IPS-18a (cell line): ENCODE data around the gene SIK3.

Experiments used
- H3K27ac ChIP-seq: one replicate; pipeline ENCODE4 v1.5.1; 2013; ENCODE audit warnings: low read length
- H3K27me3 ChIP-seq: one replicate; pipeline ENCODE4 v1.6.1; 2013; ENCODE audit warnings: mild to moderate bottlenecking, low read length; ENCODE audit not compliant: control insufficient read depth, insufficient read depth
- H3K36me3 ChIP-seq: one replicate; pipeline ENCODE4 v1.6.1; 2013; ENCODE audit warnings: low read depth, low read length; ENCODE audit not compliant: control insufficient read depth
- H3K4me1 ChIP-seq: one replicate; pipeline ENCODE4 v1.6.1; 2013; ENCODE audit warnings: low read depth, low read length; ENCODE audit not compliant: control insufficient read depth
- H3K4me3 ChIP-seq: one replicate; pipeline ENCODE4 v1.5.1; 2013; ENCODE audit warnings: low read length
- H3K9ac ChIP-seq: one replicate; pipeline ENCODE4 v1.6.1; 2013; ENCODE audit warnings: mild to moderate bottlenecking, low read length, moderate library complexity
- H3K9me3 ChIP-seq: one replicate; pipeline ENCODE4 v1.6.1; 2013; ENCODE audit warnings: low read depth, low read length; ENCODE audit not compliant: control insufficient read depth

The SIK3 gene

DNA sequence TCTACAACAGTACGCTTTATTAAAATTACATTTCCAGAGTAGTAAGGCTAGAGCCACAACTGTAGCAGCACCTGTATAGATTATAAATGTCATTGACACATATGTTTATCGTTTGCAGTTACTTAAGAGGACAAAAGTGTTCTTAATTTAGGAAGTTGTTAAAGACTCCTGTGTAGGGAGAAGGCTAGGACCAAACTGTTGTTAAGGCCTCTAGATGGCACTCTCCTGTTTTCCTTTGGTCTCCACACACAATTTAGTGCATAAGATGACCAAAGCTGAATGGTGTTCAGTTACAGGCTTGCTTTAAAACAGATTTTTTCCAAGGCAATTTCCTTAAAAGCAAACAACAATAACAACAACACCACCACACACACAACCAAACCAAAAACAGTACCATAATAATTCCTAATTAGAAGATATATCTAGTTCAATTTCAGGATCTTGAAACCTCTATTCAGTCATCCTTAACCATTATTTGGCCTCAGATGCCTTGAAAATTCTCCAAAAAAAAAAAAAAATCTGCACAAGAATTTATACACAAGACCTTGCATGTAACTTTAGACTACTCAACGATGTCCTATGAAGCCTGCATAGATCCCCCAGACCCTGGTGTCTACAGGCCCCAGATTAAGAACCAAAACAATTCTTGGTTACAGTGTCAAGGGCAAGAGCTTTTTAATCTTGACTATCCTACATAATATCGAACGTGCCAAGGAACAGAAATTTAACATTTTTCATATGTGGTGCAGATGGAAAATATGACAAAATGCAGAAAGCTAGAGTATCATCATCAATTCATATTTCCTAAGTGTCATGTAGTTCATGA lies 218.2 kb downstream of the SIK3 start:
- H3K4me3 ChIP-seq: no peak overlapping the region
- H3K4me1 ChIP-seq: no peaks in the 10 kb centered on the region
- no peak overlapping the region for H3K27ac ChIP-seq

DNA sequence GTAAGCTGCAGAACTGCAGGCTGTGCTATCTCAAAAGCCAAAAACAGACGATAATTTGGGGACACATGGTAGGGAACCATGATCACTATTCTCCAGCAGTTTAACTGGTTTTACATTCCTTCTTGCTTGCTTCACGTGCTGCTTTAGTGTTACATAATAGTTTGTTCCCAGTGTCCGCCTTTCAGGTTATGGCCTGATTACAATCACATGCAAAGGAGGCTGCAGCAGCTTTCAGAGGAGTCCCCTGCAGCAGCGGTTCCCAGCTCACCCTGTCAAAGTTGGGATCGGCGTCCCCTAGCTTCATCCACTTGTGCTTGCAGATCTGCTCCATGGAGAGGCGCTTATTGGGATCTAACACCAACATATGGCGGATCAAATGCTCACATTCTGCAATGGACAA lies 221.6 kb downstream of the SIK3 start:
- Histone ChIP-seq H3K27me3 (no peaks in the 10 kb centered on the region), H3K36me3 (peaks cover 30% of the 10 kb centered on the region), H3K4me1 (no peaks in the 10 kb centered on the region), H3K9me3 (no peaks in the 10 kb centered on the region), H3K9ac (no peak overlapping the region), H3K4me3 (no peak overlapping the region), H3K27ac (no peak overlapping the region)

More for the DNA sequence above, 218.2 kb downstream of the SIK3 start:
- H3K9ac ChIP-seq: no peak overlapping the region
- H3K27me3 ChIP-seq: no peaks in the 10 kb centered on the region
- H3K36me3 ChIP-seq: peaks cover 4% of the 10 kb centered on the region
- no peaks in the 10 kb centered on the region for H3K9me3 ChIP-seq

DNA sequence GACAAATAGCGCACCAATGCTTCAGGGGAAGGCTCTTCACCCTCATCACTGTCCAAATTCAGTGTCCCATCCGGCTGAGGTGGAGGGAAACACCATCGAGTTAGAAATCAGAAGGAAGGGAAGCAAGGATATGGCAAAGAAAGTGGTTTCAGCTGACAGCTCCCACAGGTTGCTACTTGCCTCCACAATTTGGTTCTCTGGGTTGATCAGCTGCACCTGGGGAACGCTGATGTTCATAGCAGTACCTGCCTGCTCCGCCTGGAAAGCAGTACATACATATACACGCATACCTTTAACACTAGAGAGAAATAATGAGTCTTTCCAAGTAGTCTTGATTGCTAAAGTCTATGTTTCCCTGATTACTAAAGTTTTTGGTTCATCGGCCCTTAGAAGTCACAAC lies 223.0 kb downstream of the SIK3 start:
- Histone ChIP-seq H3K4me3 (no peak overlapping the region), H3K4me1 (no peaks in the 10 kb centered on the region), H3K9me3 (no peaks in the 10 kb centered on the region), H3K9ac (no peak overlapping the region), H3K27me3 (no peaks in the 10 kb centered on the region), H3K27ac (no peak overlapping the region), H3K36me3 (peaks cover 43% of the 10 kb centered on the region)

DNA sequence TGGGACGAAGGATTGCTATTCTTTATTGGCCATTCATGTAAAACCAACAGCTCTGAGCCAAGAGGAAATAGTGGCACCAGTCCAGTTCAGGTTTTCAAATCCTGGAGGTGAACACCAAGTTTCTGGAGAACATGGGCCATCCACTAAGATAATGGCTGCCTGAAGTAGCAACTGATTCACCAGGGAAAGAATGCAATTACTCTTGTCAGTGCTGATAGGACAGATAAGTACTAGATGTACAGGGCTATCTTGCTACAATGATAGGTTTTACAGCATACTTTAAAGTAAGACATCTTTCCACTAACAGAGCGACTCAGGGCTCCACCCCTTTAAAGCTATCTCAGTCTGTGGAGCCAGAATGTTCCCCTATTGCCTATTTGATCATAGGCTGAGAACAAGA lies 224.0 kb downstream of the SIK3 start:
- Histone ChIP-seq H3K4me1 (no peaks in the 10 kb centered on the region), H3K27ac (no peak overlapping the region), H3K4me3 (no peak overlapping the region), H3K9ac (no peak overlapping the region), H3K36me3 (peaks cover 53% of the 10 kb centered on the region), H3K9me3 (no peaks in the 10 kb centered on the region), H3K27me3 (no peaks in the 10 kb centered on the region)

DNA sequence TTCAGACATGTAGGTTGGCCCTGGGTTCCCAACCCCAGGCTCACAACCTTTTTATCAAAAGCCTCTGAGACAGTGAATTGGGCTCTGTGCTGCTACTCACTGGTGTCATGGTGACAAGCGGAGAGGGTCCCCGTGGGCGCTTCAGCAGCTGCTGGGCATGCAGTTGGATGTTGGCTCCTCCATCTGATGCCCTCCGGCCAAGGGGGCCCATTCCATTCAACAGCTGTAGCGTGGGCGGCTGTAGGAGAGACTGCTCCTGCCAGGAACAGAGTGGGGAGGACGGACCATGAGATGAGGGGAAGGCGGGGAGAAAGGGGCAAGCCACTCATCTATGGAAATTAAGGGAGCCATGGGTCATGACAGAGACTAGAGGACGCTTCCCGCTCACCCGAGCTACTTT lies 224.8 kb downstream of the SIK3 start:
- Histone ChIP-seq H3K4me3 (no peak overlapping the region), H3K9ac (no peak overlapping the region), H3K27me3 (no peaks in the 10 kb centered on the region), H3K9me3 (no peaks in the 10 kb centered on the region), H3K36me3 (peaks cover 57% of the 10 kb centered on the region), H3K4me1 (no peaks in the 10 kb centered on the region), H3K27ac (no peak overlapping the region)

DNA sequence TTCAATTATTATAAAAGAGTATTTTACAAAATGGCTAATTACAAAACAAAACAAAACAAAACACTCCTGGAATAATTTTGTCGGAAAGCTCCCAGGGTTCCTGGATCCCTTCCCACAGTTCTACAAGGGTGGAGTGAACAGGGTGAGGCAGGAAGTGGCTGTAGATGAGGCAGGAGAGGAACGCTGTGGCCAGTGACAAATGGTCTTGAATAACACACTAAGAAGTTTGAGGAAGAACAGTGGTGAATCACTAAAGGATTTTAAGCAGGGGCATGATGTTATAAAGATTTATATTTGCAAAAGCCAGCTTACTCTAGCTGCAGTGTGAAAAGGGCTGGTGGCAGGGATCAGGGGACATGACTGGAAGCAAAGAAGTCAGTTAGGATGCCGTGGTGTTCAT lies 227.0 kb downstream of the SIK3 start:
- H3K36me3 ChIP-seq: peaks cover 73% of the 10 kb centered on the region
- no peak overlapping the region for H3K27ac ChIP-seq

DNA sequence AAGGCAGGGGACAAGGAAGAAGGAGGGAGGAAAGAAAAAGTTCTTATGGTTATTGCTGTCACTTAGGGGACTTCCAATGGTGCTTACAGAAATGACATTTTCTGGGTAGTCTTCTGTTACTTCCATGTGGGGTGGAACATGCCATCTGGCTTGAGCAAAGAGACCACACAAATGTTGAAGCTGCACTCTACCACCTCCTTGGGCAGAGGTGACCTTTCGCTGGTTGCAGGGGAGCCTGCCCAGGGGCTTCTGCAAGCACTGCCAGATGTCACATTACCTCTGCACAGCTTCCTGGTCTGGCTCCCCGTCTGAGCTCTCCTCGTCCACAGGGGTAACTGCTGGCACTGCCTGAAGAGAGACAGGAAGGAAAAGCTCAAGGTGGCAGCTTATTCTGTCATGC lies 228.2 kb downstream of the SIK3 start:
- Histone ChIP-seq H3K4me3 (no peak overlapping the region), H3K36me3 (peaks cover 72% of the 10 kb centered on the region), H3K27ac (no peak overlapping the region), H3K9me3 (no peaks in the 10 kb centered on the region), H3K27me3 (no peaks in the 10 kb centered on the region), H3K9ac (no peak overlapping the region), H3K4me1 (no peaks in the 10 kb centered on the region)

More for the DNA sequence above, 227.0 kb downstream of the SIK3 start:
- Histone ChIP-seq H3K4me1 (no peaks in the 10 kb centered on the region), H3K4me3 (no peak overlapping the region), H3K9me3 (no peaks in the 10 kb centered on the region), H3K9ac (no peak overlapping the region), H3K27me3 (no peaks in the 10 kb centered on the region)

DNA sequence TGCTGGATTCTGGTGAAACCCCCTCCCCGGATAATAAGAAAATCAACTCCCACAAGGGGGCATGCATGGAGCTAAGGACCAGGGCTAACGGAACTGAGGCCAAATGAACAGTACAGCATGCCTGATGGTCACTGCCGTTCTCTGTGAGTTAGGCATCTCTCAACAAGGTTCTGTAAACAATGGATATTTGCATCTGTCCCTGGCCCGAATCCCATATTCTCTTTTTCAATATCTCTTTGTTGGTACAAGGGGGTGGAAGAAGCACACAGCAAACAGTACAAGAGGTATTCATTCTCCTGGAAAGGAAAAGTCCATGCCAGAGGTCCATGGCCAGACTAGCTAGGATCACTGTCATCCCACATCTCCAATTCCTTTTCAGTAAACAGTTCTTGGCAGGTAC lies 228.6 kb downstream of the SIK3 start:
- H3K27ac ChIP-seq: no peak overlapping the region
- H3K36me3 ChIP-seq: peaks cover 74% of the 10 kb centered on the region
- H3K9me3 ChIP-seq: no peaks in the 10 kb centered on the region
- no peak overlapping the region for H3K4me3 ChIP-seq
- H3K4me1 ChIP-seq: no peaks in the 10 kb centered on the region
- H3K27me3 ChIP-seq: no peaks in the 10 kb centered on the region
- H3K9ac ChIP-seq: no peak overlapping the region

DNA sequence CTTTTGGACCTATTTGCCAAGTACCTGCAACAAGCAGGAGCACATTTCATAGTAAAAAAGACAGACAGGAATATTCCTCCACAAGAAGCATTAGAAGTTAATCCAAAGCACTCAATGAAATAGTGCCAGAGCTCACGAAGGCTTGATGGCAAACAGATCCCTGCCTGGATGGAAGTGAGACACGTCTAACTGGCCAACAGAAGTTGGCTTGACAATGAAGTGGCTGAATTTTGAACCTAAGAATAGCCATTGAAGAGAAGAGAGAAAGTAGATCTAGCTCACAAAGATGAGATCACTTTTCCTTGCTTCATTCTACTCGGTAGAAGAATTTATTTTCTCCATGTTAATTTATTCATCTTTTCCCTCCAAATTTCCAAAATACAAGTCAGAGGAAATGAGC lies 230.2 kb downstream of the SIK3 start:
- no peaks in the 10 kb centered on the region for H3K9me3 ChIP-seq
- H3K4me3 ChIP-seq: no peak overlapping the region
- H3K9ac ChIP-seq: no peak overlapping the region
- H3K27ac ChIP-seq: no peak overlapping the region
- no peaks in the 10 kb centered on the region for H3K4me1 ChIP-seq
- peaks cover 73% of the 10 kb centered on the region for H3K36me3 ChIP-seq
- H3K27me3 ChIP-seq: no peaks in the 10 kb centered on the region

DNA sequence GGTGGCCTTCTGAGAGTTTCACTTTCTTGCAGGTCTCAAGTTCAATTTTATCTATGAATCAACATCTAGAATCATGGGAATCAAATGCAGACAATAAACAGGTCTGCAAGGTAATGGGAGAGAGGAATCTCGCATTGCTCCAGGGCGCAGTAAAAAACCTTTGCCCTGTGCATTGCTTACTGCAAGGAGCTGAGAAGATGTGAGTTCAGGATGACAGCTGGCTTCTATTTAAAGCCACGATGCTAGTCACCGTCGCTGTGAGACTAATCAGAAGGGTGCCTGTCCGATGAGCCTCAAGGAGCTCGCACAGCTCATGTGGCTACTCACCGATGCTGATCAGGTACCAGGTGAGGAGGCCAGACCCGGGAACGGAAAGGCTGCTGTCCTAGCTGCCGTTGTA lies 230.6 kb downstream of the SIK3 start:
- no peak overlapping the region for H3K4me3 ChIP-seq
- no peaks in the 10 kb centered on the region for H3K4me1 ChIP-seq
- H3K9me3 ChIP-seq: no peaks in the 10 kb centered on the region
- no peak overlapping the region for H3K9ac ChIP-seq
- no peak overlapping the region for H3K27ac ChIP-seq
- peaks cover 69% of the 10 kb centered on the region for H3K36me3 ChIP-seq
- H3K27me3 ChIP-seq: no peaks in the 10 kb centered on the region

DNA sequence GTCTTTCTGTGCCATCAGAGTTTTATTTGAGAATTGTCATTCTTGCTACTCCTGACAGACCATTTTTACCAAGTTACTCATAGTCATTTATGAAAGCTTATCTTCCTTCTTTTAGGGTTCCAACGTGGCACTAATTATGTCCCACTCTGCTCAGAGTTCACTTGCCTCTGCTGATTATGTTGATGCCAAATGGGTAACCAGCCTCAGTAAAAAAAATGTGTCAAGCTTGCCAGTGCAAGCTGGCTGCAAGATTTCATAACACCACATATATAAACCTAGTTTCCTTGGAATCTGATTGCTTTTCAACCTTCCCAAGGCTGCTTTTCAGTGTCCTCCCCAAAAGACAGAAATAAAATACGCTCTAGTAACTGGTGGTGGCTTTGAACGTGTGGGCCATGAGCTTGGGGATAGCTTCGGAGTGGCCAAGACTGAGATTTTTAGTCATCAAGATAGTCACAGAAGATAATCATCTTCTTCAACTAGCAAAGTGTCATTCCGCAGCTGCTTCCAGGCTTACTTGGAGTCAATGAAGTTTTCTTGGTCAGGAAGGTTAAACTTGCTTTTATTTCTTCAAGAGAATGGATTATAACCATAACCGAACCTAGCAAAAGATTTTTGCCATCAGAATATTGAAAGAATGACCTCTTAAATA lies 231.3 kb downstream of the SIK3 start:
- Histone ChIP-seq H3K9ac (no peak overlapping the region), H3K4me1 (no peaks in the 10 kb centered on the region), H3K36me3 (peaks cover 69% of the 10 kb centered on the region)

DNA sequence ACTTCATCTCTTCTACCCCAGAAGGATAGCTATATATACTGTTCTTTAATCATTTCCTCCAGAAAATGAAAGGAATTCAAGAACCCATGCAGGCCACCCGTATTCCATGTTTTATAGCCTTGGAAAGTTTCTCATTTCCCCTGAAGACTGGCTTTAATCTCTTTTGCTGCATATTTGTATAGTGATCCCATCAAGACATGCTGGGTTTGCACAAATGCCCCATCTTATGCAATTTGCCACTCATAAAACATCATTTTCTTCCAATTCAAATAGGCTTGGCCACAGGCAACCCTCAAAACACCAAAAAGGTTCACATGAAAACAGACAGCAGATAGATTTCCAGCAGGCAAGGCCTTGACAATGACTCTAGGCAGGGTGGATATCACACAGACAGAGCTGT lies 232.5 kb downstream of the SIK3 start:
- Histone ChIP-seq H3K27me3 (no peaks in the 10 kb centered on the region), H3K9ac (no peak overlapping the region), H3K27ac (no peak overlapping the region), H3K4me1 (no peaks in the 10 kb centered on the region), H3K4me3 (no peak overlapping the region), H3K9me3 (no peaks in the 10 kb centered on the region), H3K36me3 (peaks cover 69% of the 10 kb centered on the region)

More for the DNA sequence above, 231.3 kb downstream of the SIK3 start:
- no peaks in the 10 kb centered on the region for H3K9me3 ChIP-seq
- H3K27me3 ChIP-seq: no peaks in the 10 kb centered on the region
- H3K4me3 ChIP-seq: no peak overlapping the region
- no peak overlapping the region for H3K27ac ChIP-seq
